ENCODE data around the gene TMEM53.
"Not testable (repeated sequence)": the region's sequence is repeated elsewhere in the genome, so short reads cannot be mapped to it uniquely, and the experiment has no call there.

The TMEM53 gene

GRCh38 chr1:44672254-44672955 lies 1.9 kb downstream of the TMEM53 start:
- peak; percentile 74 for DNase-seq (ENCODE audit: low spot score)

GRCh38 chr1:44670751-44671640 lies 3.3 kb downstream of the TMEM53 start:
- no peak for DNase-seq (ENCODE audit: low spot score)

GRCh38 chr1:44666719-44667118 lies 7.6 kb downstream of the TMEM53 start:
- DNase-seq (ENCODE audit: low spot score) = not testable (repeated sequence)

GRCh38 chr1:44664730-44665370 lies 9.4 kb downstream of the TMEM53 start:
- no peak for DNase-seq (ENCODE audit: low spot score)

DNA sequence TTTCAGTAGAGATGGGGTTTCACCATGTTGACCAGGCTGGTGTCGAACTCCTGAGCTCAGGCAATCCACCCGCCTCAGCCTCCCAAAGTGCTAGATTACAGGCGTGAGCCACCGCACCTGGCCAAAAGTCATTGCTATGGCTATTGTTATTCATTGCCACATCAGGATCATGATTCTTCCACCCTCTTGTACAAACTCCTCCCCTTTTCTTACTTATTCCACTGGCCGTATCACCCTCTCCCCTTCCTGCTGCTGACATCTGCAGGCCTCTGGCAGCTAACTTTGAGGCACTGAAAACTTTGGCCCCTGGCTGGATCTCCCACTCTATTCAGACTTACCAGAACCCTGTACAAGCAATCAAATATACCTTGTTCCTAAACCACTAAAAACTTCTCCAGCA lies 10.9 kb downstream of the TMEM53 start:
- no peak for DNase-seq (ENCODE audit: low spot score)

GRCh38 chr1:44662683-44663030 lies 11.6 kb downstream of the TMEM53 start:
- no peak for DNase-seq (ENCODE audit: low spot score)

- no peak for DNase-seq (ENCODE audit: low spot score)
These were observed 12.2 kb downstream of the TMEM53 start for GRCh38 chr1:44661781-44662682.

- peak; percentile 87 for DNase-seq (ENCODE audit: low spot score)
These were observed 14.1 kb downstream of the TMEM53 start for GRCh38 chr1:44660176-44660575.

DNA sequence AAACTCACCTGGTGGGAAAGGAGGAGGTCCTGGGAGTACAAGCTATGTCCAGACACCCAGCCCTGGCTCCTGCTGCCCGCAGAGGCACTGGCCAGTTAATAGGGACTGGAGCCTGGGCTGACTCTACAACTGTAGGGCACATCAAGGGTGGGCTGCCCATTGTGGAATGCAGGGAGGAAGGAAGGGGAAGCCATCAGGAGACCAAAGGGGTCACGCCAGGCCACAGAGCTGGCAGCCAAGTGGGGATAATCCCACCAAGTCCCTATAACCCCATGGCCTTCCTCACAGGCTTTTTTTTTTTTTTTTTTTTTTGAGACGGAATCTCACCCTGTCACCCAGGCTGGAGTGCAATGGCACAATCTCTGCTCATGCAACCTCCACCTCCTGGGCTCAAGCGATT lies 14.7 kb downstream of the TMEM53 start:
- DNase-seq (ENCODE audit: low spot score) = no peak

DNA sequence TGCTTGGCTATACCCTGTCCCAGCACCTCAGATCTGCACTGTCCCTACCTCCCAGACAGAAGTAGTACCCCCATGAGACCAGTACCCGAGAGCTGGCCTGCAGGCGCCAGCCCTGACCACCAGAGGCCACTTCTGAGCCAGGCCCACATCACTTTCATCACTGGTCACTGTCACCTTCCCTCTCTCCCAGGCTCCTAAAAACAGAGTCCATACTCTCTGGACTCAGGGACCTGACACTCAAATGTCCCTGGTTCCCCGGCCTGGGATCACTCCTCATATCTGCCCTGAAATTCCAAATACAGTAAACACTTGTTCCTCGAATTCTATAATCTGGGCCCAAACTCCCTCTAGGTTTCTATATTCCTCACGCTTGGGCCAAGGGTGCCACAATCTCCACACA lies 18.7 kb downstream of the TMEM53 start:
- no peak for DNase-seq (ENCODE audit: low spot score)

GRCh38 chr1:44654621-44655187 lies 19.6 kb downstream of the TMEM53 start:
- DNase-seq (ENCODE audit: low spot score) = no peak

- DNase-seq (ENCODE audit: low spot score) = no peak
These were observed 20.9 kb downstream of the TMEM53 start for GRCh38 chr1:44653107-44653964.

GRCh38 chr1:44652445-44653106 lies 21.7 kb downstream of the TMEM53 start:
- peak; percentile 85 for DNase-seq (ENCODE audit: low spot score)

- DNase-seq (ENCODE audit: low spot score) = no peak
These were observed 23.2 kb downstream of the TMEM53 start for GRCh38 chr1:44651069-44651468.

- peak; percentile 44 for DNase-seq (ENCODE audit: low spot score)
These were observed 24.0 kb downstream of the TMEM53 start for GRCh38 chr1:44650159-44650831.

DNA sequence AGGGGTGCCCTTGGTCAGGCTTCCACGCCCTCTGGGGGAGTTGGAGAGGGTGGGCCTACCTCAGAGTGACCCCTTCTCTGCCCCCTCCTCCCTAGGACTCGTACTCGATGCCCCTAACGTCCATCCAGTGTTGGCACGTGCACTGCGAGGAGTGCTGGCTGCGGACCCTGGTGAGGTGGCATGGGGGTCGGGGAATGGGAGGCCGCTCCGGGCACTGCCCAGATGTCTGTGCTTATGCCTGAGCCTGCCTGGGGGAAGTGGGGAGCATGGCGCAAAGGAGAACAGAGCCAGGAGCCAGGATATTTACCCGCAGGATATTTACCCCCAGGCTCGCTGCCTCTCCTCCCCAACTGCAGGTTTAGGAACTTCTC lies 24.5 kb downstream of the TMEM53 start:
- DNase-seq (ENCODE audit: low spot score) = no peak

DNA sequence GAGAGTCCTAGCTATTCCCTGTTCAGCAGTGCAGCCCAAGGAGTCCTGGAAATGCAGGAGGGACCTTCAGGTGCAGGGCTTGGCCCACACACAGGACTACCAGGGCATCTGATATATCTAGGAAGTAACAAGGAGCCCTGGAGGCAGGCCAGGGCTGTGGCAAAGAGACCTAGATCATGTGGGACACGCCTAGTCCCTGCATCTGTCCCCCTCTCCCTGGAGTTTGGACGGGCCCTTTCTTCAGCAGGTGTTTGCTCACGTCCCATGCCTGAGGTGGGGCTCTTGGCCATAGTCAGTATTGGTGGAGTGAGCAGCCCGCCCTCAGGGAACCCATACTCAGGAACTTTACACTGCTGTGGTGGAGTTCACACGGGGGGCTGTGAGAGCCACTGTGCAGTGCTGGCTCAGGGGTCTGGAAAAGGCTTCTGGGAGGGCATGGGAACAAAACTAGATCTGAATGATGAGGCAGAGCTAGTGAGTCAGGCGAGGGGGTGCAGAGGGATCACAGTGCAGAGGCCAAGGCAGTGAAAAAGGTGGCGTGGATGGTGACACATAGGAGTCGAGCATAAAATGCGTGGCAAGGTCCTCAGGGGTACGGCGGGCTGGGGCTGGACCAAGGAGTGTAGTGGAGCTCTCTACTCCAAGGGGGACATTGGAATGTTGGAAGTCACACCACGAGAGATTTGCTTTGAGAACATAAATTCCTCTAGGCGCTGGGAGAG lies 25.6 kb downstream of the TMEM53 start:
- DNase-seq (ENCODE audit: low spot score) = no peak

DNA sequence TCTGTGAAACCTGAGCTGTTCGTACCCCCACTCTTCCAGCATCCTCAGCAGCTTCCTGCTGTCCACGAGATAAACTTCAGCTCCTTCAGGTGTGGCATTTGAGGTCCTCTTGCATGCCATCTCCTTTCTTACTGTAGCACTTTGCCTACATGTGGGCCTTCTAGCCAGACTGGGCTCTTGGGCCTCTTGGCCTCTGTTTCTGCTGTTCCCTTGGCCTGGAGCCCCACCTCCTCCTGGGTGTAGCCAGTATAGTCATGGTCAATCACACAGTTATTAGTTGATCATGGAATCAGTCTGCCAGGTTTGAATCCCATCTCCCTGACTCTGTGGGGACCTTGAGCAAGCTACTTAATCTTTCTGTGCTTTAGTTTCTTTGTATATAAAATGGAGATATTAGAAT lies 26.4 kb downstream of the TMEM53 start:
- DNase-seq (ENCODE audit: low spot score) = no peak
